A549 treated with Mapracorat at 1 μM for 4 hours (cell line): ENCODE measurements around the gene GHSR. TPM values are rescaled to one million over a fixed set of nuclear protein-coding genes. Genes with fewer than 3 reads are reported as not detected.

ENCODE experiments used
- total RNA-seq: library from RNA; stranded (reverse); fragments of 200-300 nt; extraction: Qiagen RNA extraction; gene quantifications from 5 replicates; pipeline ENCODE4 v1.2.3, GENCODE V29; 2022

GHSR gene, protein sequence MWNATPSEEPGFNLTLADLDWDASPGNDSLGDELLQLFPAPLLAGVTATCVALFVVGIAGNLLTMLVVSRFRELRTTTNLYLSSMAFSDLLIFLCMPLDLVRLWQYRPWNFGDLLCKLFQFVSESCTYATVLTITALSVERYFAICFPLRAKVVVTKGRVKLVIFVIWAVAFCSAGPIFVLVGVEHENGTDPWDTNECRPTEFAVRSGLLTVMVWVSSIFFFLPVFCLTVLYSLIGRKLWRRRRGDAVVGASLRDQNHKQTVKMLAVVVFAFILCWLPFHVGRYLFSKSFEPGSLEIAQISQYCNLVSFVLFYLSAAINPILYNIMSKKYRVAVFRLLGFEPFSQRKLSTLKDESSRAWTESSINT
- not detected in 5 replicates for total RNA-seq

DNA sequence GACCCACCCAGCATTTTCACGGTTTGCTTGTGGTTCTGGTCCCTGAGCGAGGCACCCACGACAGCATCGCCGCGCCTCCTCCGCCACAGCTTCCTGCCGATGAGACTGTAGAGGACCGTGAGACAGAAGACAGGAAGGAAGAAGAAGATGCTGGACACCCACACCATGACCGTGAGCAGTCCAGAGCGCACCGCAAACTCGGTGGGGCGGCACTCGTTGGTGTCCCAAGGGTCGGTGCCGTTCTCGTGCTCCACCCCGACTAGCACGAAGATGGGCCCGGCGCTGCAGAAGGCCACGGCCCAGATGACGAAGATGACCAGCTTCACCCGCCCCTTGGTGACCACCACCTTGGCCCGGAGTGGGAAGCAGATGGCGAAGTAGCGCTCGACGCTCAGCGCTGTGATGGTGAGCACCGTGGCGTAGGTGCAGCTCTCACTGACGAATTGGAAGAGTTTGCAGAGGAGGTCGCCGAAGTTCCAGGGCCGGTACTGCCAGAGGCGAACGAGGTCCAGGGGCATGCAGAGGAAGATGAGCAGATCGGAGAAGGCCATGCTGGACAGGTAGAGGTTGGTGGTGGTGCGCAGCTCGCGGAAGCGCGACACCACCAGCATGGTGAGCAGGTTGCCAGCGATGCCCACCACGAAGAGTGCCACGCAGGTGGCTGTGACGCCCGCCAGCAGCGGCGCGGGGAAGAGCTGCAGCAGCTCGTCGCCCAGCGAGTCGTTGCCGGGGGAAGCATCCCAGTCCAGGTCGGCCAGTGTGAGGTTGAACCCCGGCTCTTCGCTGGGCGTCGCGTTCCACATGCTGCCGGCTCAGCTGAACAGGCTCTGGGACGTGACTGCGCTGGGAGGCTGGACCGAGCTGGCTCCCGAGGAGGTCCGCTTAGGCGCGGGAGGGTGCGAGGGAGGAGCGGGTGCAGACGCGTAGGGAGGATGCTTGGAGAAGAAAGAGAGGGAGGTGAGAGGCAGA, at the start of gene GHSR:
TSS of gene GHSR (minus strand) at position 846 of the 969 bp plus-strand sequence. CDS start at position 803, 43 bp downstream.

Other genes with a start within 250 kb of the GHSR start
- 0.08 to 0.15 TPM (median 0.14 TPM) in 3 of 5 replicates, not detected in the others for gene TNFSF10, start 75.0 kb upstream of the GHSR start, total RNA-seq